ENCODE results near the gene ITPKB.
A peak's percentile ranks its signal among the peaks of the same experiment; 100 is the strongest.
"Not testable (repeated sequence)": the region's sequence is repeated elsewhere in the genome, so short reads cannot be mapped to it uniquely, and the experiment has no call there.

The ITPKB gene

GRCh38 chr1:226730071-226730470, 9.0 kb downstream of the ITPKB start:
- DNase-seq, result no peak

DNA sequence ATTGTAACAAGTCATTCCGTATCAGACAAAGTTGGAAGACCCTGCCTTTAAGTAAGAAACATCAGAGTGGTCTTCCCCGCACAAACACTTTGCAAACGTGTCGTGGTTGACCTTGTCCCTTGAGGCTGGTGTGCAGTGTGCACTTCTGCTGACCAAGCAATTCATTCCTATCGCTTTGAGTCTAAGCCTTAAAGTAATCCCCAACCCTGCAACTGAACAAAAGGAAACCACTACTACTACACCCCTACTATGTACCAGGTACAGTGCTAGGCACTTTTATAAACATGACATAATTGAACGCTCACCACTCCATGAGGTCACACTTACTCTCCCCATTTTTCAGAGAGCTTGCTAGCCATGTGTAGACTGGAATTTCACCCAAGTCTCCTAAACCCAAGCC, 10.6 kb downstream of the ITPKB start:
- no peak for DNase-seq

DNA sequence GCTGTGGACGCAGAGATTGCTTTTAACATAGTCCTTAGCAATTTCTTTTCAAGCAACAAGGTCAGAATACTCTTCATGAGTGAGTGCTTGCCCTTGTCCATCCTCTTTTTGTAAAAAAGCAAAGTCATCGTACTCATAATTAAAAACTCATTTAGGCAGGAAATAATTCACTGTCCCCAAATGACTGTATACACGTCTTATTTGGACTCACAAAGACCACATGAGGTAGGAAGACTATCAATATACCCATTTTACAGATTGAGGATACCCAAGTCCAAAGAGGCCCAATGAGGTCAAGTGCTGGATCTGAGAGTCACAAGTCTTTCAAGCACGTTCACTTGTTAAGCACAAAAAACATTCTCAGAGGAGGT, 13.2 kb downstream of the ITPKB start:
- DNase-seq, result no peak

GRCh38 chr1:226723657-226724532, 15.2 kb downstream of the ITPKB start:
- DNase-seq, result no peak

DNA sequence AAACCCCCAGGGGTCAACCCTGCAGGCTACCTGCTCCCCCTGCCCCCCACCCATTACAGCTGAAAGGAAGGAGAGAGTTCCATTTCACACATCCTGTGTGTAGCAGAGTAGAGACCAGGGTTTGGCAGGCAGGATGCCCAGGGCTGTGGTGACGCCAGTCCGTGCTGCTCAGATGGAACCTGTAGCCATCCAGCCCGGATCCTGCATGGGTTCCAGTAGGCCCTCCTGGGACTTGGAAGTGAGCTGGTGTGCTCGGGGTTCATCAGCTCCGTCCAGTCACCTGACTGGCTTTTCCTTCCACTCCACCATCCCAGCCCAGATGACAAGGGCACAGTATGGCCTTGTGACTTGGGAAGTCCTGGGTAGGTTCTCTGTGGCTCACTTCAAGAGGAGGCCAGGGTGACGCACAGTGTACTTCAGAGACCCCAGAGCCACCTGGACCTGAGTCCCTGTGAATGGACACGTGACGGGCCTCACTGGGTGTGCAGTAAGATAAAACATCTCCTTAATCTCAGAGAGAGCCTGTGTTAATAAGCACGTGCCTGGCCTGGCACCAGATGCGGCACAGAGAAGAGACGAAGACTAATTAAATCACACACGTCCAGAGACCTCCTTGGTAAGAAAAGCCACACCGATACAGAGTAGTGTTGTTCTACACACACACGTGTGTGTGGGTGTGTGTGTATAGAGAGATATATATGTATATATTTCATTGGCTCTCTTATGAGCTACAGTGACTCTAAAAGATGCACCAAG, 16.0 kb downstream of the ITPKB start:
- DNase-seq, result no peak

DNA sequence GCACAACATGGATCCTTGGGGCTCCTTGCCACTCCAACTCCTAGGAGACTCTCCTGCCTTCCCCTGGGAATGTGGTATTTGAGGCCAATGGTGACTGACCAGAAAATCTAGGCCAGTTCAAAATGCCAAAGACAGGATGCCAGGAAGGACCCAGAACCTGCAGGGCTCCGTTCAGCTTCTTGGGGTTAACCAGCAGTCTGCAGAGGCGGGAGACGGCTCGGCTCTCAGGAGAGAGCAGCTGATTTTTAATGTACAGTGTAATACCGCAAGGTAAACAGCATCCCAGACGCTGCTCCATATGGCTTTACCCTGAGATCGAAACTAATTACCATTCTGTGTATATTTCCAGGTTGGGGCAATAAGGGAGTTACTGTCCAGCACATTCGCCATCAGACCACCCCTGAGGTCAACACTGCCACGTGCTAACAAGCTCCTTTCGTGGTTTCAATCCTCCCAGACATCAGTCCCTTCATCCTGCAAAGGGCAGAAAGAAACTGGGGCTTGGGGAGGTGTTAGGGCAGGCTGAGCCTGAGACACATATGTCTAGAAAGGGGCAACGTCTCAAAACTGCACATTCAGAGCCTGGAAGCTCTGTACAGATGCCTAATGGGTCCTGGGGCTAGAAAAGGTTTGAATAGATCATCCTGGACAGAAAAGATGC, 16.7 kb downstream of the ITPKB start:
- DNase-seq, result no peak

DNA sequence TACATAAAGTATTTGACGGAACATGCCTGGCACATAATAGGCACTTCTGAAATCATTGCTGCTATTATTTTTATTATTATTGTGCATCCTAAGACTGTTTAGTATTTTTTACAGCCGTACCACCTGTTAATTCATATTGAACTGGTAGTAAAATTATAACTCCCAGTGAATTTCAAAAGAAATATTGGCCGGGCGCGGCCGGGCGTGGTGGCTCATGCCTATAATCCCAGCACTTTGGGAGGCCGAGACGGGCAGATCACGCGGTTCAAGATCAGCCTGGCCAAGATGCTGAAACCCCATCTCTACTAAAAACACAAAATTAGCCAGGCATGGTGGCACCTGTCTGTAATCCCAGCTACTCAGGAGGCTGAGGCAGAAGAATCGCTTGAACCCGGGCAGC, 18.5 kb downstream of the ITPKB start:
- DNase-seq, result not testable (repeated sequence)

DNA sequence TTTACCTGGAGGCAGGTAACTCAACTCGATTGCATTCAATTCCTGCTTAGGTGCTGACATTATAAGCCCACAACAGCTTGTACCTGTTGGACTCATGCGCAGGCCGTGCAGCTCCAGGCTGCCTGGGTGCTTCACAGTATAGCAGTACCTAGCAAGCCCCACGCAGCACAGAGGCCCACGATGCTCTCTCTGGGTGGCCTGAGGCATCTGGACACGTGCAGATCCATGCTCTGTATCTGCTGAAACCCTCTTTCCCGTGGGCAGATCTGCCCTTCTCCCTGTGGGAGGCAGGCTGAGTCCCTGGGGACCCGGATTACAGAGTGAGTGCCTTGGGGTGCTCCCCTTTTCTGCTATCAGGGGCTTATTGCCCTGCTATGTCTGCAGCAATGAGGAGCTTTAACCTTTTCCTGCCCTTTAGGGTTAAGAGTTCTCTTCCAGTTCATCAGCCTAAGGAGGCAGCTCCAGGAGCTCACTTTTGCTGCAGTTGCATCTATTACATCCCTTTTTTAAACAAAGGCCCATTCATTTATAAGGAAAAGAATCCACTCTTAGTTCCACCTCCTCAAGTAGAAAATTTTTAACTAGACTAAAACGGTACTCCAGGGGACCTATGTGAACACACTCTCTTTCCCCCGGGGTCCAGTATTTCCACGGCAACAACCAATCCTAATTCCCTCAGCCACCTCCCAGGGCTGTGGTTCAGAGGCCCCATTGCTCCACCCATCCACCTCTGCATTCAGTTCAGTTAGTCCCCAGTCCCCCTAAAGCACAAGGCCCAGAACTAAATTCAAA, 19.3 kb downstream of the ITPKB start:
- DNase-seq, result no peak

GRCh38 chr1:226717256-226717909, 21.7 kb downstream of the ITPKB start:
- DNase-seq, result peak; percentile 94

- no peak for DNase-seq
Observed at GRCh38 chr1:226716577-226716976, 22.5 kb downstream of the ITPKB start.

DNA sequence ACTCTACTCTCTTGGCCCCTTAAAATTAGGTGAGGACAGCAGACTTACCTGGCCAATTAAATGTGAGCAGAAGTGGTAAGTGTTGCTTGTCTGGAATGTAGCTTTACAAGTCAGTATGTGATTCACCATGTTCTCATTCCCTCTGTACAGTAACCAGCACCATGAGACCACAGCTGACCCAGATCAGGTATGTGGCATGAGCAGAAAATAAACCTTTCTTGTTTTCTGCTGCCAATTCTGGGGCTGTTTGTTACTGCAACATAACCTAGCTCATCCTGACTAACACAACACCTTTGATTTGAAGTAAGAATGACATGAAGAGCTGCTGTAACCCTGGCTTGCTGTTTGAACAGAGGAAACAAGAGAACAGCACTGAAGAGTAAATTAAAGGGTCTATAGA, 24.9 kb downstream of the ITPKB start:
- no peak for DNase-seq

- peak; percentile 57 for DNase-seq
Observed at GRCh38 chr1:226712742-226713419, 26.2 kb downstream of the ITPKB start.

DNA sequence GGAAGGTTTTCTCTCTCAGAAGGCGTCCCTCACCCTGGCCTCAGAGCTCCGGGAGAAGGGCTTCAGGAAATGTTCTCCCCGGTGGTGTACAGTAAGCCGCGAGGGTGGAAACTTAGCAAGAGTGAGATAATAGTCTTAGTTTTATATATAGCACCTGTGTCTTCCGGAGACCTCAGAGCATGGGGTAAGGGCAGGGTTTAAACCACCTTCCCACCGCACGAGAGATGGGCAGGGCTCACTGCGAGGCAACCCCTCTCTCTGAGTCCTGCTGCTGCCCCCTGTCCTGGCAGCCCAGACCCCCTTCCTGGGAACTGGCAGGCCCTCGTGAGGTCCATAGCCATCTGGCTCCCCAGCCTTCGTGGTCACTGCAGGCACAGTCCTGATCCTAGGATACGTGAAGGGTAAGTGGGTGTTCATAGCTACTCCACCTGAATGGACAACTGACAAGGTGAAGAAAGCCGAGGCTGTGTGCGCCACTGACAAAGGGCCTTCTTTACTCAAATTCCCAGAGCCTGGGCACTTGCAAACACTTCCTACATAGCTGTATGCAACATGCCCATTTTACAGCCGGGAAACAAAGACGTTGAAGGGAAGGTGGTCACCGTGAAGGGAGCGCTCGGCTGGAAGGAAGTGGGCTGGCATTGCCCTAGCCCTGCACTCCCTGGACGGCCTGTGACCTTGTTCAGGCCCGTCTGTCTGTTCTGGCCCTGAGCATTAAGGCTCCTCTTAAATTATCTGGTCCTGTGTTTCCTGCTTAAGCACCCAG, 26.9 kb downstream of the ITPKB start:
- peak; percentile 61 for DNase-seq

- DNase-seq, result no peak
Observed at GRCh38 chr1:226710501-226710900, 28.6 kb downstream of the ITPKB start.

DNA sequence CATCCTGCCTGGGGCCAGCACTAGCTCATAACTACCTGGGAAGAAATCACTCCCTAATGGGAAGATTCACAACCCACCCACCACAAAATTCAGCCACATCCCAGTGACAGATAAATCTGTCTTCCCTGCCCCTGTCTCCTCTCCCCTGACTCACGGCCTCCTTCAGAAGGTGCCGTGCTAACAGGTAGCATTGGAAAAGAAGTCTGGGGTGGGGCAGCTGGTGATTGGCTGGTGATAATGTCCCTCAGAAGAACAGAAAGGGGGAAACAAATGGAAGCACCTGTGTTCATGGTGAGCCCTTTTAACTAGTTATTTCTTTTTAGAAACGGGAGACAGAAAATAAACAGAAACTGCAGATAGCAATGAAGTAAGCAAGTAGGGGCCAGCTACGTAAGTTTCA, 29.1 kb downstream of the ITPKB start:
- DNase-seq, result no peak

- no peak for DNase-seq
Observed at GRCh38 chr1:226708967-226709396, 30.1 kb downstream of the ITPKB start.

DNA sequence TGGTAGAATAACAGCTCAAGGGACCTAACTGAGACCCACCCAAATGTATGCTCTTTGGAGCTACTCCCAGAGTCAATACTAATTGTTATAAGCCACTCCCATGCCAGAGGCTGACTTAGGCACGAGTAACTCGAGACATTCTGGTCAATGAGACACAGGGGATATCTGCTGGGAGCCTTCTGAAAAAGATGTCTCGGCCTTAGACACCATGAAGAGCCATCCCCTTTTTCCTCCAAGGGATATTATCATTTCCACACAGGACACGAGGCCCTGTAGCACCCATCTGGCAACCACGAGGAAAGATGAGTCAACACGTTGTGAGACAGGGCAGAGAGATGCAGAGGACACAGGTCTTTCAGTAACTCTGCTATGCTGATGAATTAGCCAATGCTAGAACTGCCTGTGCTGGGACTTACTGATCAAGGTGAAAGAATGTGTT, 30.7 kb downstream of the ITPKB start:
- no peak for DNase-seq

- DNase-seq, result no peak
Observed at GRCh38 chr1:226706684-226707083, 32.4 kb downstream of the ITPKB start.

DNA sequence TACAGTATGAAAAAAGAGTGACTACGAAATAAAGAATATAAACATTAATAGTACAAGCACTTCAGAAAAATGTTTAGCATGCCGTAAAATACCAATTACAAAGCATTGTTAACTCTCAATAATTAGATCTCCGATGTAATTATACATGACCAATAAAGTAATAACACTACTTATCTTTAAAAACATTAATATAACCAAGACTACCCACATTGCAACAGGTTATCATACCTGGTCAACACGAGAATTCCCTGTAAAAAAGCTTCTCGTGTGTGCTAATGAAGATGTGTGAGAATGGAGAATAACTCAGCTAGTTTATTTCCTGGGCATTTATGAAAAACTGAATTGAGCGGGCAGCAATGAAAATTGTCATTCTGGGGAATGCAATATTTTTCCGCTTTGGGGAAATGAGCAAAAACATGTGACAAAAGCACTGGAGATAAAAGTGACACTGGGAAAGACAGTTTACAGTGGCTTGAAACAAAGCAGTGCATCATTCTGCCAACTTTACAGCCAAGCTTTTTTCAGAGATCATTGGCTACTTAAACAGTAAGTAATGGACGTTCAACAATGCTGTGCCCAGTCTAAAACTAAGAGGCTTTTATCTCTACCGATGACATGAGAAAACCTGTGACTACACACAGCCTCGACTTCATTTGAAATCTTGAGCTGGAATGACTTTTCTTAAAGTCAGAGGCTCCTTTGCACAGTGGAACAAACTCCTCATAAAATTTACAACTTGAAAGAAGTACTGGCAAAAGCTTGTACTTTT, 34.7 kb downstream of the ITPKB start:
- no peak for DNase-seq
